Activated T-cell treated with anti-CD3 and anti-CD28 coated beads, Interleukin-2, amount 50 U/mL, for 4 hours (primary cell): ENCODE results near the gene MMP28. TPM values are rescaled to one million over a fixed set of nuclear protein-coding genes. Genes with fewer than 3 reads are reported as not detected.

Source experiments
- ATAC-seq, 2 donors: fragments of 200-7000 bp; cut with Tn5 transposase; one replicate each; pipeline ENCODE4 v1.10.0; 2021
- DNase-seq: peaks from one replicate; pipeline ENCODE4 v3.0.0-alpha.2; 2020
- H3K27me3 Mint-ChIP-seq: one replicate; pipeline ENCODE4 v1.8.0; 2021; ENCODE audit warnings: low read depth, mixed read lengths
- H3K36me3 Mint-ChIP-seq: one replicate; pipeline ENCODE4 v1.8.0; 2022; ENCODE audit warnings: mixed read lengths; ENCODE audit not compliant: insufficient read depth
- H3K4me1 Mint-ChIP-seq: one replicate; pipeline ENCODE4 v1.8.0; 2021; ENCODE audit warnings: low read depth, mixed read lengths
- H3K4me3 Mint-ChIP-seq: one replicate; pipeline ENCODE4 v1.8.0; 2021; ENCODE audit warnings: mild to moderate bottlenecking, moderate library complexity, mixed read lengths
- H3K9me3 Mint-ChIP-seq: one replicate; pipeline ENCODE4 v1.8.0; 2021; ENCODE audit warnings: mixed read lengths
- total RNA-seq, 3 donors: library from RNA; stranded (reverse); gene quantifications; one replicate each; pipeline ENCODE4 v1.2.1, GENCODE V29; 2021

The MMP28 gene
- total RNA-seq, 3 donors from 2014 or later, result 0.23 to 0.29 TPM; not detected in 1

- no peak for ATAC-seq
- H3K9me3 Mint-ChIP-seq, result no peaks in the 10 kb centered on the region
- no peak overlapping the region for H3K4me3 Mint-ChIP-seq
- H3K36me3 Mint-ChIP-seq, result peaks cover 48% of the 10 kb centered on the region
- DNase-seq, result no peak
- H3K27me3 Mint-ChIP-seq, result no peaks in the 10 kb centered on the region
- peaks cover 4% of the 10 kb centered on the region for H3K4me1 Mint-ChIP-seq
These were observed 70.4 kb downstream of the MMP28 start for GRCh38 chr17:35725058-35725457.

DNA sequence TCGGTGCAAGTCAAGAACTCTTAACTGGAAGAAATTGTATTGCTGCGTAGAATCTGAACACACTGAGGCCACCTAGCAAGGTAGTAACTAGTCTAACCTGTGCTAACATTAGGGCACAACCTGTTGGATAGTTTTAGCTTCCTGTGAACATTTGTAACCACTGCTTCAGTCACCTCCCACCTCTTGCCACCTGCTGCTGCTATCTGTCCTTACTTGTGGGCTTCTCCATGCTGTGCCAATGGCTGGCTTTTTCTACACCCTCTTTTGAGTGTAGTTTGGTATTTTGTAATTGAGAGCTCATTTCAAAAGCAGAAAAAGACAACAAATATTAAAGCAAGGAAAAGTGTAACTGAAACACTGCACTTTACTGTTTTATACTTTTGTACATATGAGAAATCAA, 71.7 kb downstream of the MMP28 start:
- no peak for ATAC-seq

GRCh38 chr17:35717475-35717874, 78.0 kb downstream of the MMP28 start:
- Mint-ChIP-seq H3K27me3 (no peaks in the 10 kb centered on the region), H3K9me3 (no peaks in the 10 kb centered on the region), H3K36me3 (peaks cover 31% of the 10 kb centered on the region), H3K4me3 (no peak overlapping the region), H3K4me1 (no peaks in the 10 kb centered on the region)
- no peak for DNase-seq
- ATAC-seq, result no peak

More for the DNA sequence above, 71.7 kb downstream of the MMP28 start:
- H3K36me3 Mint-ChIP-seq, result peaks cover 55% of the 10 kb centered on the region
- no peaks in the 10 kb centered on the region for H3K9me3 Mint-ChIP-seq
- no peaks in the 10 kb centered on the region for H3K4me1 Mint-ChIP-seq
- DNase-seq, result no peak
- no peak overlapping the region for H3K4me3 Mint-ChIP-seq
- H3K27me3 Mint-ChIP-seq, result no peaks in the 10 kb centered on the region

DNA sequence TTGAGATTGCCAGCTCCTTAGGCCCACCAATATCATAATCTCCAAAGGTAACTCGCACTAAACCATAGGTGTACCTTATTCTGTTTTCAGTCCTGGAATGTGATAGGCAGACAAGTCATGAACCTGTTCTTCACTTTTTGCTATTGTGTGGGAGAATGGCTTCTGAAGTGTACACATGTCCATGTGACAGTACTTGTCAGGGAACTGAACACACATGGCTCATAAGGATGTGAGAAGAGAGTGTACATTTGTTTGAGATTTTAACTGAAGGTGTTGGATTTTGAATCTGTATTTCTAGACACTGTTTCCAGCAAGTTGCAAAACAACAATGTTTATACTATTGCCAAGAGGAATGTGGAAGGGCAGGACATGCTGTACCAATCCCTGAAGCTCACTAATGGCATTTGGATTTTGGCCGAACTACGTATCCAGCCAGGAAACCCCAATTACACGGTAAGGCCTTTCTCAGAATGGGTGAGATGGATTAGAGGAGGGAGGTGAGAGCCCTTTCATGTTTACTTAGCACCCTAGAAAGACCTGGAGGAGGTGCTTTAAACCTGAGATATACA, 78.5 kb downstream of the MMP28 start:
- H3K27me3 Mint-ChIP-seq, result no peaks in the 10 kb centered on the region
- ATAC-seq, result no peak

GRCh38 chr17:35716173-35716572, 79.3 kb downstream of the MMP28 start:
- Mint-ChIP-seq H3K9me3 (no peaks in the 10 kb centered on the region), H3K36me3 (peaks cover 30% of the 10 kb centered on the region), H3K4me1 (peaks cover 8% of the 10 kb centered on the region), H3K27me3 (no peaks in the 10 kb centered on the region), H3K4me3 (no peak overlapping the region)
- ATAC-seq (no peak), DNase-seq (no peak)

More for the DNA sequence above, 78.5 kb downstream of the MMP28 start:
- Mint-ChIP-seq H3K4me3 (no peak overlapping the region), H3K9me3 (no peaks in the 10 kb centered on the region), H3K36me3 (peaks cover 31% of the 10 kb centered on the region), H3K4me1 (peaks cover 2% of the 10 kb centered on the region)
- DNase-seq, result no peak

Other genes with a start within 250 kb of the MMP28 start
- gene SLFN14, start 234.8 kb downstream of the MMP28 start, total RNA-seq, result not detected
- gene PEX12, start 217.1 kb downstream of the MMP28 start, total RNA-seq, result 1 to 10 TPM; 6.6 to 9.6 (median 9.0) TPM
- 100 to 1,000 TPM; 119 to 129 (median 126) TPM for gene AP2B1, start 208.3 kb downstream of the MMP28 start, total RNA-seq
- 1 to 10 TPM; 2.6 to 4.3 (median 3.7) TPM for gene RASL10B, start 64.0 kb downstream of the MMP28 start, total RNA-seq
- gene GAS2L2, start 42.4 kb downstream of the MMP28 start, total RNA-seq, result under 1 TPM in 1 of 3 donors, not detected in 2; 0.05 TPM
- not detected for gene C17orf50, start 34.8 kb downstream of the MMP28 start, total RNA-seq
- gene TAF15, start 13.8 kb upstream of the MMP28 start, total RNA-seq, result 100 to 1,000 TPM; 215 to 249 (median 239) TPM
- under 1 TPM in 1 of 3 donors, not detected in 2; 0.21 TPM for gene HEATR9, start 73.2 kb upstream of the MMP28 start, total RNA-seq
- gene CCL5, start 84.7 kb upstream of the MMP28 start, total RNA-seq, result 10 to 100 TPM; 19.9 to 72.3 (median 64.7) TPM
- not detected for gene RDM1, start 135.1 kb upstream of the MMP28 start, total RNA-seq
- gene LYZL6, start 148.1 kb upstream of the MMP28 start, total RNA-seq, result not detected
- not detected for gene CCL16, start 185.9 kb upstream of the MMP28 start, total RNA-seq
- gene CCL14, start 191.1 kb upstream of the MMP28 start, total RNA-seq, result not detected
- gene CCL15, start 205.9 kb upstream of the MMP28 start, total RNA-seq, result not detected
- not detected for gene CCL23, start 222.3 kb upstream of the MMP28 start, total RNA-seq